Stimulated activated CD8-positive, alpha-beta memory T cell treated with anti-CD3 and anti-CD28 coated beads, Interleukin-4, amount 100 ng/mL, for 1 hour (primary cell): Measurements from ENCODE around the gene NYAP2.

Source experiments
- DNase-seq, 2 donors: peaks; one replicate each; pipeline ENCODE4 v3.0.0-alpha.2; 2020; ENCODE audit warnings: low read depth in 2 of 2, low spot score in 1 of 2

NYAP2 gene

DNA sequence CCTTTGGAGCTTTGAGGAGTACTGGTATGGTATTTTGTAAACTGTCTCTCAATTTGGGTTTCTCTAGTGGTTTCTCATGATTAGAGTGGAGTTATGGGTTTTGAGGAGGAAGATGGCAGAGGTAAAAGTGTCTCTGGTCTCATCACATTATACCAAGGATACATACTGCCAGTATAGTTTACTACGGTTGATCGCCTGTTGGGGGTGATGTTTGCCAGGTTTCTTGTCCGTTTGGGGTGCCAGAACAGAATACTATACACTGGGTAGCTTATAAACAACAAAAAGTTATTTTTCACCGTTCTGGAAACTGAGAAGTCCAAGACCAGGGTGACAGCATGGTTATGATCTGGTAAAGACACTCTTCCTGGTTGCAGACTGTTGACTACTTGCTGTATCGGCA, 293.7 kb downstream of the NYAP2 start:
- DNase-seq, result no peak

DNA sequence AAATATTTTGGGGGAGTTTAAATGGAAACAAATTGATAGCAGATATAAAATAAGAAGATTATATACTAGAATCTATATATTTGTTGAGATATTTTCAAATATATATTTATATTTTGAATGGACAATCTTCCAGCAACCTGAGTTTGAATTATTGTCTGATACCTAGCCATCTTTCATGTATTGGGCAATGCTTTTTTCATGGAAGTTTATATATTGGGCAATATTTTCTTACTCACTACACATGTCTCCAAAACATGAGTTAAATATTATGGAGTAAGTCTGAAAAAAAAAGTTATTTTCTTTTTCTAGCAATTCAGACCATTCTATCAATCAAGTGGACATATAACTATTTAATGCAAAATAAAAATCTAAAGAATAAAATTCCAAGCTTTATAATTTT, 295.2 kb downstream of the NYAP2 start:
- no peak for DNase-seq

DNA sequence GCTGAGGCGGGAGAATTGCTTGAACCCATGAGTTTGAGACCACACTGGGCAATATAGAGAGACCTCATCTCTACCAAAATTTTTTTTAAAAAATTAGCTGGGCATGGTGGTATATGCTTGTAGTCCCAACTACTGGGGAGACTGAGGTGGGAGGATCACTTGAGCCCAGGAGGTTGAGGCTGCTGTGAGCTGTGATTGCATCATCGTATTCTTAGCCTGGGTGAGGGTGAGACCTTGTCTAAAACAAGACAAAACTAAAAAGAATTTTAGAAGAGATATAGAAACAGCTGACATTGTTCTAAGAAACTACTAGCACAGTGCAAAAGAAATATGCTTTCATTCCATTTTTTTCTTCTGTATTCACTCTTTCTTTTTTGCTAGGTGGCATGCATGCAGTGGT, 298.4 kb downstream of the NYAP2 start:
- no peak for DNase-seq
